Activated CD4-positive, alpha-beta T cell treated with anti-CD3 and anti-CD28 coated beads for 36 hours (primary cell): Measurements from ENCODE around the gene NR3C2. TPM values are rescaled to one million over a fixed set of nuclear protein-coding genes. Genes with fewer than 3 reads are reported as not detected.

ENCODE experiments used
- ATAC-seq: fragments of 200-7000 bp; cut with Tn5 transposase; one replicate; pipeline ENCODE4 v1.10.0; 2021; ENCODE audit warnings: mild to moderate bottlenecking, moderate library complexity
- CTCF ChIA-PET: fragments of 350-600 bp; sonication (Branson Sonifier 250); formaldehyde crosslinking; loops from one replicate; lab custom pipeline; 2021; ENCODE audit warnings: antibody characterized with exemption; lab: Charles Lee
- POLR2A ChIA-PET: fragments of 350-600 bp; sonication (Branson Sonifier 250); formaldehyde crosslinking; loops from one replicate; lab custom pipeline; 2021; ENCODE audit warnings: antibody characterized with exemption, inconsistent platforms; lab: Charles Lee
- DNase-seq: peaks from one replicate; pipeline ENCODE4 v3.0.0-alpha.2; 2020
- H3K27ac Mint-ChIP-seq: one replicate; pipeline ENCODE4 v1.8.0; 2021; ENCODE audit warnings: mixed read lengths
- H3K27me3 Mint-ChIP-seq: one replicate; pipeline ENCODE4 v1.8.0; 2021; ENCODE audit warnings: mixed read lengths
- H3K36me3 Mint-ChIP-seq: one replicate; pipeline ENCODE4 v1.8.0; 2021; ENCODE audit warnings: low read depth, mixed read lengths
- H3K4me1 Mint-ChIP-seq: one replicate; pipeline ENCODE4 v1.8.0; 2021; ENCODE audit warnings: mixed read lengths
- H3K4me3 Mint-ChIP-seq: one replicate; pipeline ENCODE4 v1.8.0; 2021; ENCODE audit warnings: mild to moderate bottlenecking, moderate library complexity, mixed read lengths
- H3K9me3 Mint-ChIP-seq: one replicate; pipeline ENCODE4 v1.8.0; 2021; ENCODE audit warnings: low read depth, mixed read lengths
- intact Hi-C, 2 experiments: fragments of 100-400 bp; cut with DNase I in 1 of 2; cut with micrococcal nuclease in 1 of 2; formaldehyde crosslinking; loops; one replicate each; pipeline versions ENCODE4 v1.14.2 to v1.15.1; 2022 to 2024; cut with DNase I, micrococcal nuclease
- total RNA-seq, 2 experiments: library from RNA; stranded (reverse); gene quantifications; one replicate each; pipeline ENCODE4 v1.2.3, GENCODE V29; 2021

The NR3C2 gene
- total RNA-seq, 2 experiments from 2014 or later: 3.7 to 5.8 TPM

GRCh38 chr4:148445860-148446330 lies 3.7 kb upstream of the NR3C2 start:
- intact Hi-C loops: loop anchor here in 1 of 2 experiments (10.0 kb wide), 2 partner anchors 391 to 461 kb away; no protein-coding TSS in a partner anchor
- Mint-ChIP-seq H3K36me3 (no peaks in the 10 kb centered on the region), H3K9me3 (no peaks in the 10 kb centered on the region), H3K27ac (peak overlapping the region; percentile 76), H3K4me1 (peaks cover 19% of the 10 kb centered on the region), H3K27me3 (peaks cover 11% of the 10 kb centered on the region), H3K4me3 (peak overlapping the region; percentile 78)
- POLR2A ChIA-PET: no interaction called here
- CTCF ChIA-PET: no interaction called here
- no peak for ATAC-seq
- DNase-seq: no peak

DNA sequence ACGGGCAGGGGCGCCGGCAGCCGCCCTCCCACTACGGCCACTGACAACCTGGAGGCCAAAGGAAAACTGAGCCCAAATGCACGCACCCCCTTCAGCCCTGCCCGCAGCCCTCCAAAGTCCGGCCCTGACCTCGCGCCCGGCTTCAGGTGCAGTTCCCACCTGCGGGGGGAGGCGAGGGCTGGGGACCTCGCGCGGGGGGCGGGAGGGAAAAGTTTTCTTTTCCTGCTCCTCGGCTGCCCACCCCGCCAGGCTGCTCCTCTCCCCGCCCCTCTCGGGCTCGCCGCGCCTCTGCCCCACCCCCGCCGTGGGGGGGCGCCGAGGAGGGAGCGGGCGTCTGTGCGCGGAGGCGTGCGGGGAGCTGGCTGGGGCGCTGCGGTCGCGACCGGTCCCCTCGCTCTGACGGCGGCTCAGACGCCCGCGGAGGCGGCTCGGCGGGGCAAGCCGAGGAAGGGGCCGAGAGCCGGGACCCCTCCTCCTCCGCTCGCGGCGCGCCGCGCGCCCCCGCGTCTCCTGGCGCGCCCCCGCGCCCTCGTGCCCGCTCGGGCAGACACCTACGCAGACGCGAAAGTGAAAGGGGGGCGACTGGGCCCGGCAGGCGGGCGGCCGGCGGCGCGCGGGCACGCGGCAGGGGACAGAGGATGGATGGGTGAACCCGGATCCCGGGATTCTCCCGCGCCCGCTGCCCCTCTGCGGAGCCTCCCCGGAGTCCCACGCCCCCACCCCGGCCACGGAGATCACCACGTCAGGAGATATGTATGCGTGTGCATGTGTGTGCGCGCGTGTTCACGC lies 3.1 kb upstream of the NR3C2 start:
- Mint-ChIP-seq H3K27ac (peak overlapping the region; percentile 76), H3K27me3 (peaks cover 11% of the 10 kb centered on the region), H3K4me1 (peaks cover 25% of the 10 kb centered on the region), H3K4me3 (peak overlapping the region; percentile 78), H3K36me3 (no peaks in the 10 kb centered on the region), H3K9me3 (no peaks in the 10 kb centered on the region)
- ChIA-PET POLR2A (no interaction called here), CTCF (no interaction called here)
- peak; percentile 77 for DNase-seq
- intact Hi-C loops: loop anchor here in 1 of 2 experiments (10.0 kb wide), 2 partner anchors 390 to 460 kb away; no protein-coding TSS in a partner anchor
- no peak for ATAC-seq

- peak; percentile 62 for DNase-seq
- H3K9me3 Mint-ChIP-seq: no peaks in the 10 kb centered on the region
- intact Hi-C loops: loop anchor here (5.0 to 10.0 kb wide), 7 partner anchors 67 to 1922 kb away; partner anchors contain the start of genes ARHGAP10 (in 1 of the 2), PRMT9 (in 1 of the 2) and SLC10A7 (in 1 of the 2)
- no peak for ATAC-seq
- peak overlapping the region; percentile 99 for H3K4me3 Mint-ChIP-seq
- ChIA-PET CTCF (interaction anchor here (0.7 kb wide), 1 partner anchor 65 kb away, joined by 3 read pairs; no protein-coding TSS in a partner anchor), POLR2A (no interaction called here)
- H3K36me3 Mint-ChIP-seq: no peaks in the 10 kb centered on the region
- peak overlapping the region; percentile 31 for H3K27ac Mint-ChIP-seq
- H3K27me3 Mint-ChIP-seq: peaks cover 11% of the 10 kb centered on the region
- peaks cover 33% of the 10 kb centered on the region for H3K4me1 Mint-ChIP-seq
Observed at GRCh38 chr4:148444296-148445070, 2.3 kb upstream of the NR3C2 start.

DNA sequence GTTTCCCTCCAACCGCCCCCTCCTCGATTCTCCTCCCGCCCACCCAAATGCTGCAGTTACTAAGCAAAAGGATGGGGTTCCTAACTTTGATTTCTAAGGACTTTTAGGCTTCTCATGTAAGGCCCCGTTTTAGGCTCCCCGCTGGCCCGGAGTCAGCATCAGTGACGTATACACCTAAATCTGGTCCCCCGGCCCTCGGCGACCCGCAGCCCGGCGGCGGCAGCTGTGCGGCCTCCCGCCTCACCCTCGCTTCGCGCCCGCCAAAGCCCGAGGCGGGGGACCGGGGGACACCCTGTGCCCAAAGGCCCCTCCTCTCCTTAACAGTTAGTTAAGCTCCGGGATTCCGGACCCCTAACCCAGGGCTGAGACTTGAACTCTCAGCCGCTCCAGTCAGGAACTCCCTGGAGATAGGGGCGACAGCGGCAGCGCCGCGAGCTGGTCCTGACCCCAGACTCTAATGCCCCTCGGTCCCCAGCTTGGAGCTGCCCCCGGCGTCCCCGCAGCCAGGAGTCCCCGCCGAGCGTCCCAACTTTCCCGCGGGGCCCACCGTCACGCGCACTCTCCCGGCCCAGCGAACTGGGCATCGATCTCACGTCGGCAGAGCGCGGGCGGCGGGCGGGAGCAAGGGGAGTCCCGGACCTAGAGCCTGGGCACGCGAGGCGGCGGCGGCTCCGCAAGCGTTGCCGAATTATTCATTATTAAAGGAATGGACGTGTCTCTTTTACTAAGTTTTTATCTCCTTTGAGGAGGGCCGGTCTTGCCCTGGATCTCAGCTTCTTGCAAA lies 1.5 kb upstream of the NR3C2 start:
- intact Hi-C loops: loop anchor here (2.0 to 10.0 kb wide), 9 partner anchors 66 to 1921 kb away; partner anchors contain the start of genes ARHGAP10 (in 1 of the 2), PRMT9 (in 1 of the 2), SLC10A7 (in 1 of the 2) and TMEM184C (in 1 of the 2)

GRCh38 chr4:148442832-148443511 lies 758 bp upstream of the NR3C2 start:
- DNase-seq (no peak), ATAC-seq (peak; percentile 0)
- ChIA-PET CTCF (interaction anchor here (0.6 to 1.6 kb wide), 2 partner anchors 9 to 12 kb away, joined by 3 read pairs; no protein-coding TSS in a partner anchor), POLR2A (interaction anchor here (0.6 to 1.7 kb wide), 3 partner anchors 10 to 191 kb away, joined by 3 to 5 read pairs (median 4); no protein-coding TSS in a partner anchor)
- intact Hi-C loops: loop anchor here (2.0 to 10.0 kb wide), 9 partner anchors 66 to 1921 kb away; partner anchors contain the start of genes ARHGAP10 (in 1 of the 2), PRMT9 (in 1 of the 2), SLC10A7 (in 1 of the 2) and TMEM184C (in 1 of the 2)
- H3K9me3 Mint-ChIP-seq: no peaks in the 10 kb centered on the region
- H3K36me3 Mint-ChIP-seq: no peaks in the 10 kb centered on the region
- peaks cover 11% of the 10 kb centered on the region for H3K27me3 Mint-ChIP-seq
- H3K4me3 Mint-ChIP-seq: peak overlapping the region; percentile 99
- peaks cover 41% of the 10 kb centered on the region for H3K4me1 Mint-ChIP-seq
- peak overlapping the region; percentile 93 for H3K27ac Mint-ChIP-seq

More for the DNA sequence above, 1.5 kb upstream of the NR3C2 start:
- Mint-ChIP-seq H3K4me1 (peaks cover 37% of the 10 kb centered on the region), H3K27ac (peak overlapping the region; percentile 93), H3K27me3 (peaks cover 11% of the 10 kb centered on the region), H3K4me3 (peak overlapping the region; percentile 99), H3K9me3 (no peaks in the 10 kb centered on the region), H3K36me3 (no peaks in the 10 kb centered on the region)
- POLR2A ChIA-PET: interaction anchor here (0.6 to 1.7 kb wide), 2 partner anchors 11 to 28 kb away, joined by 4 to 5 read pairs; no protein-coding TSS in a partner anchor
- ATAC-seq (no peak), DNase-seq (peak; percentile 63)
- CTCF ChIA-PET: interaction anchor here (0.7 to 1.6 kb wide), 2 partner anchors 9 to 64 kb away, joined by 3 read pairs; no protein-coding TSS in a partner anchor

DNA sequence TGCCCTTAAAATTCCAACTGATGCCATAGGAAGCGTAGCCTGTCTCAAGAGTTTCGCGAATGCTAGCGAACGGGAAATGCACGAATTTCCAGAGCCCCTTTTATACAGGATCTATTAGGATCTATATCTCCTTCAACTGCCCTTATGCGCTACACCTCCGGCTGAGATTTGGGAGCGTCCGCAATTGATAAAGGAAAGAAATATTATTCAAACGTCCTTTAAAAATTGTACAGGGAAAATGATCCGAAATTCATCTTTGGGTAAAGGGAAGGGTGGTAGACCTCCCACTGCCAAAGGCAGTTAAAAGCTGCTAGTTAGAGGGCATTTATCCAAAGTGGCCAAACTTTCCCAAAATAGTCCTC lies 609 bp downstream of the NR3C2 start:
- Mint-ChIP-seq H3K9me3 (no peaks in the 10 kb centered on the region), H3K27ac (peak overlapping the region; percentile 84)

GRCh38 chr4:148438047-148438446 lies 4.2 kb downstream of the NR3C2 start:
- ChIA-PET CTCF (no interaction called here), POLR2A (no interaction called here)
- H3K27me3 Mint-ChIP-seq: no peaks in the 10 kb centered on the region

More for the DNA sequence above, 609 bp downstream of the NR3C2 start:
- ATAC-seq (no peak), DNase-seq (no peak)
- POLR2A ChIA-PET: no interaction called here
- Mint-ChIP-seq H3K4me1 (peaks cover 41% of the 10 kb centered on the region), H3K36me3 (no peaks in the 10 kb centered on the region), H3K27me3 (peaks cover 8% of the 10 kb centered on the region), H3K4me3 (peak overlapping the region; percentile 99)
- CTCF ChIA-PET: interaction anchor here (0.6 to 0.9 kb wide), 2 partner anchors 18 to 381 kb away, joined by 3 read pairs; no protein-coding TSS in a partner anchor
- intact Hi-C loops: loop anchor here (5.0 to 10.0 kb wide), 7 partner anchors 64 to 1919 kb away; partner anchors contain the start of genes ARHGAP10 (in 1 of the 2), PRMT9 (in 1 of the 2) and SLC10A7 (in 1 of the 2)

DNA sequence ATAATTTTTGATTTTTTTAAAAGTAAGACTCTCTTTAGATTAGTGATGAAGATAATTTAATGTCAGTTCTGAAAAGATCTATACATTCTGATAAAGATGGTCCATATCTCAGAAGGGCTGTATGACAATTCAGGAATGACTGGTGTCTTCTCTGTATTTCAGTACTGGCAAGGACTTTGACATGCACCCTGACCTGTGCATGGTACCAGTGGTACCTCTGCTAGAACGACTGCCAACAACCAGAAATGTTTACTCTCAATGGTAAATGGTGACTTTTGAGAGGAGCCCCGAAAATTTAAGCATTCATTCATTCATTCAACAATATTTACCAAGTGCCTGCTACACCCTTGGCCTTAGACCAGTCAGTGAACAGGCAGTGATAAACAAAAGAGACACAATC lies 4.8 kb downstream of the NR3C2 start:
- ATAC-seq (no peak), DNase-seq (no peak)
- Mint-ChIP-seq H3K27ac (no peak overlapping the region), H3K27me3 (no peaks in the 10 kb centered on the region), H3K36me3 (peaks cover 4% of the 10 kb centered on the region), H3K4me3 (no peak overlapping the region), H3K9me3 (no peaks in the 10 kb centered on the region), H3K4me1 (peaks cover 61% of the 10 kb centered on the region)
- intact Hi-C loops: no loop called here
- POLR2A ChIA-PET: no interaction called here
- CTCF ChIA-PET: no interaction called here

More at GRCh38 chr4:148438047-148438446, 4.2 kb downstream of the NR3C2 start:
- no peak overlapping the region for H3K27ac Mint-ChIP-seq
- peaks cover 56% of the 10 kb centered on the region for H3K4me1 Mint-ChIP-seq
- ATAC-seq (no peak), DNase-seq (no peak)
- peaks cover 4% of the 10 kb centered on the region for H3K36me3 Mint-ChIP-seq
- H3K4me3 Mint-ChIP-seq: no peak overlapping the region
- intact Hi-C loops: no loop called here
- no peaks in the 10 kb centered on the region for H3K9me3 Mint-ChIP-seq

- no peaks in the 10 kb centered on the region for H3K9me3 Mint-ChIP-seq
Observed at GRCh38 chr4:148436512-148436911, 5.7 kb downstream of the NR3C2 start.

More at GRCh38 chr4:148436512-148436911, 5.7 kb downstream of the NR3C2 start:
- ChIA-PET CTCF (no interaction called here), POLR2A (no interaction called here)
- no peak for ATAC-seq
- no peaks in the 10 kb centered on the region for H3K27me3 Mint-ChIP-seq
- no peak overlapping the region for H3K4me3 Mint-ChIP-seq
- intact Hi-C loops: no loop called here
- H3K27ac Mint-ChIP-seq: no peak overlapping the region
- peaks cover 68% of the 10 kb centered on the region for H3K4me1 Mint-ChIP-seq
- DNase-seq: no peak
- peaks cover 4% of the 10 kb centered on the region for H3K36me3 Mint-ChIP-seq
